Measurements from ENCODE around the gene ARHGEF7.

ARHGEF7 gene

GRCh38 chr13:111211789-111212516 lies 96.8 kb downstream of the ARHGEF7 start:
- DNase-seq (ENCODE audit: low spot score): no peak
- TF ChIP-seq CTCF (IDR thresholded peaks at IDR 0.05; ENCODE audit: extremely low read depth, missing control alignments): no peak

- DNase-seq (ENCODE audit: low spot score): no peak
Observed at GRCh38 chr13:111212517-111212873, 97.4 kb downstream of the ARHGEF7 start.

GRCh38 chr13:111213964-111214726 lies 99.0 kb downstream of the ARHGEF7 start:
- no peak for TF ChIP-seq CTCF (IDR thresholded peaks at IDR 0.05; ENCODE audit: extremely low read depth, missing control alignments)
- DNase-seq (ENCODE audit: low spot score): no peak

More at GRCh38 chr13:111212517-111212873, 97.4 kb downstream of the ARHGEF7 start:
- TF ChIP-seq CTCF (IDR thresholded peaks at IDR 0.05; ENCODE audit: extremely low read depth, missing control alignments): no peak

- TF ChIP-seq CTCF (IDR thresholded peaks at IDR 0.05; ENCODE audit: extremely low read depth, missing control alignments): no peak
- no peak for DNase-seq (ENCODE audit: low spot score)
Observed at GRCh38 chr13:111215081-111216047, 100.3 kb downstream of the ARHGEF7 start.

- TF ChIP-seq CTCF (IDR thresholded peaks at IDR 0.05; ENCODE audit: extremely low read depth, missing control alignments): peak; percentile 19
- DNase-seq (ENCODE audit: low spot score): peak; percentile 43
Observed at GRCh38 chr13:111216166-111216960, 101.3 kb downstream of the ARHGEF7 start.

- DNase-seq (ENCODE audit: low spot score): no peak
- TF ChIP-seq CTCF (IDR thresholded peaks at IDR 0.05; ENCODE audit: extremely low read depth, missing control alignments): no peak
Observed at GRCh38 chr13:111217641-111218040, 102.5 kb downstream of the ARHGEF7 start.
